NCI-H1048 (cell line): ENCODE data around the gene TDRD12.
"Not testable (repeated sequence)": the region's sequence is repeated elsewhere in the genome, so short reads cannot be mapped to it uniquely, and the experiment has no call there.

Source experiments
- DNase-seq: peaks from one replicate; lab custom pipeline; 2025; lab: John Stamatoyannopoulos, UW

Gene TDRD12

GRCh38 chr19:32746631-32747196 is 27.1 kb downstream of the TDRD12 start:
- not testable (repeated sequence) for DNase-seq

- DNase-seq, result no peak
Observed at GRCh38 chr19:32748497-32748896, 28.9 kb downstream of the TDRD12 start.

GRCh38 chr19:32748948-32749347 is 29.4 kb downstream of the TDRD12 start:
- DNase-seq, result no peak

GRCh38 chr19:32749361-32749760 is 29.8 kb downstream of the TDRD12 start:
- DNase-seq, result no peak

- no peak for DNase-seq
Observed at GRCh38 chr19:32750441-32751055, 31.0 kb downstream of the TDRD12 start.

DNA sequence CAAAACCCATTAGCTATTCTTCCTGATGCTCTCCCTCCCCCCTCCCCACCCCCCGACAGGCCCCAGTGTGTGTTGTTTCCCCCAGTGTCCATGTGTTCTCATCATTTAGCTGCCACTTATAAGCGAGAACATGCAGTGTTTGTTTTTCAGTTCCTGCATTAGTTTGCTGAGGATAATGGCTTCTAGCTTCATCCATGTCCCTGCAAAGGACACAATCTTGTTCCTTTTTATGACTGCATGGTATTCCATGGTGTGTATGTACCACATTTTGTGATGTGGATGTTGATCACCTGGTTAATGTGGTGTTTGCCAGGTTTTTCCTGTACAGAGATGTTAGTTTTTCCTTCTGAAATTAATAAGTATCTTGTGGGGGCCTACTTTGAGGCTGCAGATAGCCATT is 31.5 kb downstream of the TDRD12 start:
- DNase-seq, result no peak

DNA sequence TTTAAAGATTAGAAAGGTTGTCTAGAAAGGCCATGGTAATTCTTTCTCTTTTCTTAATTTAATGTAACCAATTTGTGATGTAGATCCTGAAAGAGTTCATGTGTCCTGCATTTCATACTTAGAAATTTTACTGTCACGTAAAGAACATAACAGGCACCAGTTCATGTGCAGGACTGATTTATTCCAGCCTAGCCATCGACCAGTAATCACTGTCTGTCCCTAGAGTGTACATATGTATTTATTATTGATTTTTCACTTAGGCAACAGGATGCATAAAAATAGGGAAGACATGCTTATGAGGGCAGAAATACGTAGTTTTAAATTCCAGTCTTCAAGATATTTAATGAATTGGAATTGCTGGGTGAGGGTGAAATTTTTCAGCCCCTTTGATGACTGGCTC is 37.6 kb downstream of the TDRD12 start:
- DNase-seq, result no peak

DNA sequence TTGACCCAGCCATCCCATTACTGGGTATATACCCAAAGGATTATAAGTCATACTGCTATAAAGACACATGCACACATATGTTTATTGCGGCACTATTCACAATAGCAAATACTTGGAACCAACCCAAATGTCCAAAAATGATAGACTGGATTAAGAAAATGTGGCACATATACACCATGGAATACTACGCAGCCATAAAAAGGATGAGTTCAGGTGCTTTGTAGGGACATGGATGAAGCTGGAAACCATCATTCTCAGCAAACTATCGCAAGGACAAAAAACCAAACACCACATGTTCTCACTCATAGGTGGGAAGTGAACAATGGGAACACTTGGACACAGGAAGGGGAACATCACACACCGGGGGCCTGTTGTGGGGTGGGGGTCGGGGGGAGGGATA is 45.8 kb downstream of the TDRD12 start:
- DNase-seq, result not testable (repeated sequence)

DNA sequence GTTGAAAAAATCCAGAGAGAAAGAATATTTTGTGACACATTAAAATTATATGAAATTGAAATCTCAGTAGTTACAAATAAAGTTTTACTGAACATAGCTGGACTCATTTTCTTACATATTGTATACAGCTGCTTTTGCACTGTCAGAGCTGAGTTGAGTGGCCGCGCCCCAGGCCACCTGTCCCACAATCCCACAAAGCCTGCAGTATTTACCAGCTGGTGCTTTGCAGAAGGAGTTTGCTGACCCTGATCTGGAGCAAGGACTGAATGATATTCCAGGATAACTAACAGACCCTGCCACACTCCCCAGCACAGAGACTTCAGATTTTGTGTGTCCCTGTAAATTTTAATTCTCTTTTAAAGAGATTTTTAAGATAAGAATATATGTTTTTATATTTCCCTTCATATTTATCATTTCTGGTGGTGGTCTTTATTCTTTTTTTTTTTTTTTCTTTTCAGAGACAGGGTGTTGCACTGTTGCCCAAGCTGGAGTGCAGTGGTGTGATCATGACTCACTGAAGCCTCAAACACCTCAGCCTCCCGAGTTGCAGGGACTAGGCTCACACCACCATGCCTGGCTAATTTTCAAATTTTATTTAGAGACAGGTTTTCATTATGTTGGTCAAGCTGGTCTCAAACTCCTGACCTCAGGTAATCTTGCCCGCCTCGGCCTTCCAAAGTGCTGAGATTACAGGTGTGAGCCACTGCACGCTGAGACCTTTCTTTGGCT is 48.5 kb downstream of the TDRD12 start:
- no peak for DNase-seq

- DNase-seq, result no peak
Observed at GRCh38 chr19:32771596-32771995, 52.0 kb downstream of the TDRD12 start.

DNA sequence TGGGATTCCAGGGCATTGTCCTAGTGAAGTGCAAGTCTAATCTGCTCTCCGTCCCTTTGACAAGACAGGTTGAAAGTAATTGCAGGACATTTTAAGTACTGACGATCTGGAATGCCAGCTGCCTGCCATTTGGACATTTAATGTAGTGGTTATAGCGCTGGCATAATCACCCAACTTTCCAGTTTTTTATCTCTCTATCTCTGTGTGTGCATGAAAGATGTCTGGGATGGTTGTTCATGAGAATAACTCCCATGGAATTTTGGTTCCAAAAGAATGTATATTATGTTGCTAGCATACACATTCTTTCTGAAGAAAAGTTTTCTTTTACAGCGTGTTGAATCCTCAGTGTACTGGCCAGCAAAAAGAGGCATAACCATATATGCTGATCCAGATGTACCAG is 53.6 kb downstream of the TDRD12 start:
- no peak for DNase-seq

GRCh38 chr19:32779082-32779481 is 59.5 kb downstream of the TDRD12 start:
- no peak for DNase-seq

DNA sequence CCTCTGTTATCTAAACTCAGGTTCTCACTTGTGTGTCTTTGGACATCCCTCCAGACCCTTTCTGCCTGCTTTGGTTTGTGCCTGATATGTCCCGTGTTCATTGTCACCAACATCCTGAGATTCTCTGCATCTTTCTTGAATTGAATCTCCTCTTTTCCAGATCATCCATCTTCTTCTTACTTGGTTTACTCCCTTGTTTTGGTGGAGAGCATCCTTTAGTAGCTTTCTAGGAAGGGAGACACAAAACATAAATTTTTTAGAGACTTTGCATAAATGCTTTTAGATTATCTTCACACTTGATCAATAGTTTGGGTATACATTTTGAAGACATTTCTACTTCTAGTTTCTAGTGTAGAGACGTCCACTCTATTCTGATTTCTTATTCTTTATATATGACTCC is 61.7 kb downstream of the TDRD12 start:
- DNase-seq, result no peak

- DNase-seq, result not testable (repeated sequence)
Observed at GRCh38 chr19:32782089-32782488, 62.5 kb downstream of the TDRD12 start.

DNA sequence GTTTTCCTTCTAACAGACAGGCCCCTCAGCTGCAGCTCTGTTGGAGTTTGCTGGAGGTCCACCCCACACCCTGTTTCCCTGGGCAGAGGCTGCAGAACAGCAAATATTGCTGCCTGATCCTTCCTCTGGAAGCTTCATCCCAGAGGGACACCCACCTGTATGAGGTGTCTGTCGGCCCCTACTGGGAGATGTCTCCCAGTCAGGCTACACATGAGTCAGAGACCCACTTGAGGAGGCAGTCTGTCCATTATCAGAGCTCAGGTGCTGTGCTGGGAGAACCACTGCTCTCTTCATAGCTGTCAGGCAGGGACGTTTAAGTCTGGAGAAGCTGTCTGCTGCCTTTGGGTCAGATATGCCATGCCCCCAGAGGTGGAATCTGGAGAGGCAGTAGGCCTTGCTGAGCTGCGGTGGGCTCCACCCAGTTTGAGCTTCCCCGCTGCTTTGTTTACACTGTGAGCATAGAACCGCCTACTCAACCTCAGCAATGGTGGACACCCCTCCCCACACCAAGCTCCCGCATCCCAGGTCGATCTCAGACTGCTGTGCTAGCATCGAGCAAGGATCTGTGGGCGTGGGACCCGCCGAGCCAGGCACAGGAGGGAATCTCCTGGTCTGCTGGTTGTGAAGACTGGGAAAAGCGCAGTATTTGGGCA is 67.7 kb downstream of the TDRD12 start:
- not testable (repeated sequence) for DNase-seq

- not testable (repeated sequence) for DNase-seq
Observed at GRCh38 chr19:32787895-32788294, 68.3 kb downstream of the TDRD12 start.

GRCh38 chr19:32789429-32789828 is 69.9 kb downstream of the TDRD12 start:
- DNase-seq, result no peak

GRCh38 chr19:32798201-32798600 is 78.6 kb downstream of the TDRD12 start:
- no peak for DNase-seq

- no peak for DNase-seq
Observed at GRCh38 chr19:32800191-32800590, 80.6 kb downstream of the TDRD12 start.

DNA sequence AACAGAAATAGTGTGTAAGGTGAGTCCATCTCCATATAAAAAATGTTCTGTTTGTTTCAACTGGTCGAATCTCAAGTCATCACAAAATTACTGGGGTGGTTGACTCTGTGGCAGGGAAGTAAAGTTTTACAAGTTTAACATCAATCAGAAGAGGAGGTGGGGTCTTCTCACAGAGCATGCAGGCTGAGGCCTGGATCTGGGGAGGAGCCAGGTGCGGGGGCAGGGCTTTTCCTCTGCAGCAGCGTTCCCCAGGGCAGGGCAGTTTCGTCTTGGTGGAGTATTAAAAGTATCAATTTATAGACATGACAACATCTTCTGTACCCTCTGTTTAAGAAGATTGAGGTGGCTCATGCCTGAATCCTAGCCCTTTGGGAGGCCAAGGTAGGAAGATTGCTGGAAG is 81.2 kb downstream of the TDRD12 start:
- DNase-seq, result no peak

DNA sequence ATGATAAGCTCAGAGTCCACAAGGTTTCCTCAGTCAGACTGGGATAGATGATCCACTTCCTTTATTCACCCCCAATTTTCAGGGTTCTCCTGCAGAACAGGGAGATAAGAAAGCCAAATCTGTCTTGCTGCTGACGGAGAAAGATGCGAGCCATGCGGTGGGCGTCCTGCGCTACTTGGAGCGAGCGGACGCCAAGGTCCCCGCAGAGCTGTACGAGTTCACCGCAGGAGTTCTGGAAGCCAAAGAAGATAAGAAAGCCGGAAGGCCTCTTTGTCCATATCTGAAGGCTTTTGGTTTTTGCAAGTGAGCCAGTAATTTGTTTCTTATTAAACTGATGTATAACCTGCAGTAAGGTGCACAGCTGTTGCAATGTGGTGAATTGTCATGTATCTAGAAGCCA is 83.3 kb downstream of the TDRD12 start:
- no peak for DNase-seq

DNA sequence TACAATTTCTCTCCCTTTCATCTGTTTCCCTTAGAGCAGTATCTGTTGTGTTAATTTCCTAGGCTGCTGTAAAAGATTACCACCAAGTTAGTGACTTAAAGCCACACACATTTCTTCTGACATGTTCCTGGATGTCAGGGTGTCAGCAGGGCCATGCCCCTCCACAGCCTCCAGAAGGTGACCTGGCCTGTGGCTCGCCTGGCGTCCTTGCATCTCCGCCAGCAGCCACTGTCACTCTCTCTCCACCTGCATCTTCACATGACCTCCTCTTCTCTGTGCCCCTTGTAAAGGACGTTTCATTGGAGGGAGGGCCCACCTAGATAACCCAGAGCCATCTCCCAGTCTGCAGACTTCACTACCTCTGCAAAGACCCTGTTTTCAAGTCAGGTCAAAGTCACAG is 88.7 kb downstream of the TDRD12 start:
- DNase-seq, result no peak

DNA sequence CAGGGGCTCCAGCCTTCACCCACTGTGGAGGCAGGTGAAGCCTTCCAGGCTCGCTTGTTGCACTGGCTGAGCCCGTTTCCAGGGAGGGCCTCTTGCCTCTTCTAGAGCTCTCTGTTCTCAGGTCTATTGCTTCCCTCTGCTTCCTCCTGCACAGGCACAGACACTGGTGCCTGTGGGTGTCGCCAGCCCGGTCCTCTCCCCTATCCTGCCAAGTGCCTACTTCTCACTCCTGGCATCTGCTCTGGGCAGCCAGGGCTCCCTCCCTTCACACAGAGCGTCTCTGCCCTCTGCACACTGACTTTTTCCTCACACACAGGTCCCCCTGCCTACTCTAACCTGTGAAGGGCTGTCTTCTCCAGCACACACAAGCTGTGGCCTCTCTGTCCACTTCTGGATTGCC is 89.7 kb downstream of the TDRD12 start:
- no peak for DNase-seq
